HG02973 (cell line): Measurements from ENCODE around the gene TBC1D2B.
"Not testable (repeated sequence)": the region's sequence is repeated elsewhere in the genome, so short reads cannot be mapped to it uniquely, and the experiment has no call there.

ENCODE experiments used
- ATAC-seq: cut with Tn5 transposase; IDR thresholded peaks from one replicate; pipeline ENCODE4 v1.9.1; 2021; ENCODE audit warnings: moderate library complexity; ENCODE audit not compliant: unreplicated experiment

The TBC1D2B gene

DNA sequence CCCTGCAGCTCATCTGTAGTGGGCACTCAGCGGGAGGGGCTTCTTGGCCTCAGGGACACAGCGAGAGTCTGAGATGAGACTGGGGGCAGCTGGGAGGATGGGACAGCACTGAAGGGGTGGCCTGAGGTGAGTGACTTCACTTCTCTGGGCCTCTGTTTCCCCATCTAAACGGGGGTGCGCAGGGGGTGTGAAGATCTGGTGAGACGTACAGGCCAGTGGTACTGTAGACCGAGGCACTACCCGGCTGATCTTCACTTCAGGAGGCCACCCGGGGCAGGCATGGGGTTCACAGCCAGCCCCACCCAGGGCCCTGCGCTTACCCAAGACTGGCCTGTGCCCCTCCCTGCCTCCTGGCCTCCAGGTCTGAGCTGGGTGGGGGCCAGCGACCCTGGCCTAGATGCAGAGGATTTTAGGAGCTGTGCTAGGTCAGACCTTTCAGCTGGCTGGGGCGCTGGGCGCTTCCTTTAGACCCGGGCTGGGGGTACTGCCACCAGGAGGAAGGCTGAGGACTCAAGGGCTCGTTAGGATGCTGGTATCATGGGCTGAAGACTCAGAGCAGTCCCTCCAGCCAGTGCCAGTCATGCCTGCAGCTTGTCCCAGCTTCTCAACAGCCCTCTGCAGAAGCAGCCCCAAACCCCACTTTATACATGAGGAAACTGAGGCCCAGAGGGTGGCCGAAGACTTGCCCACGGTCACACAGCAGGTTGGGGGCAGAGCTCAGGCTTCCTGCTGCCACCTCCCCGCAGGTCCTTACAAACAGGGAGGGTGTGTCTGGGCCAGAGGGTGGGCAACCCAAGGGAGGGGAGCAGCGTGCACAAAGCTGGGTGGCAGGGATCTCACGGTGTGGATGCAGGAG lies 99.4 kb downstream of the TBC1D2B start:
- not testable (repeated sequence) for ATAC-seq

DNA sequence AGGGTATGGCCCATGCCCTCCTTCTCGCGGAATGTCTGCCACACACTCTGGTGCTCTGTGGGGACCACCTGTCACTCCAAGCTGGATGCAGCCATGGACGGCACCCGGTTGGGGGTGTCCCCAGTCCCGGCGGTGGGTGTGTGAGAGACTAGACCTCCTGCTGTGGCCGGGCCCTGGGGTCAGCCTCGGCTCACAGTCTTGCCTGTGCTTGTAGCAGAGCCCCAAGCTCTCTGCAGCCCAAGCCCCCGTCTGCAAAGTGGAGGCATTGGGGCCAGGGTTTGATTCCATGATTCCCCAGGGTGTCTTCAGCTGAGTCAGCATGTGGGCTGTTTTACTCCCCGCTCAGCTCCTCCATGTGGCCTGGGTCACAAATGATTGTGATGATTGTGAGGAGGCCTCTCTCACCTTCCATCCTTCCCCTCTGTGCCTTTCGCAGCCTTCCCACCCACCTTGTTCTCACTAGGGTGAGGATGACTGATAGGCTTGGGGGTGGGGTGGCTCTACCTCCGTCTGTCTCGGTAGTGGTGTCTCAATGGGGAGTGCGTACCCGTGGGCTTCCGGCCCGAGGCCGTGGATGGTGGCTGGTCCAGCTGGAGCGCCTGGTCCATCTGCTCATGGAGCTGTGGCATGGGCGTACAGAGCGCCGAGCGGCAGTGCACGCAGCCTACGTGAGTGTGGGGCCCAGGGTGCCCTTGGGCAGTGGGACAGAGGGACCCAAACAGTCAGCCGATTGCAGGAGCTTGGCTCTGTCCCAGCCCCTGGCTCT lies 100.6 kb downstream of the TBC1D2B start:
- not testable (repeated sequence) for ATAC-seq

DNA sequence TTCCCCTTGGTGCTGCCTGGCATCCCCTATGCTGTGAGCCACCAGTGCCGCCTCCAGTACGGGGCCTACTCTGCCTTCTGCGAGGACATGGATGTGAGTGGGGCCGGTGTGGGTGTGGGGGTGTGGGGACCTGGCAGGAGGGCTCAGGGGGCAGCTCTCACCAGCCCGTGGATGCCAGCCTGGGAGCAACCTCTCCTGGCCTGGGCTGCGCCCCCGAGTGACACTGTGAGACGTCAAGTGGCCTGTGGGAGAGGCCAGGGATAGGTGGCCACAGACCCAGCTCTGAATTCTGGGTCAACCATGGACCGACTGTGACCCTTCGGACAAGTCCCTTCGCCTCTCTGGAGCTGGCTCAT lies 101.4 kb downstream of the TBC1D2B start:
- ATAC-seq, result not testable (repeated sequence)

DNA sequence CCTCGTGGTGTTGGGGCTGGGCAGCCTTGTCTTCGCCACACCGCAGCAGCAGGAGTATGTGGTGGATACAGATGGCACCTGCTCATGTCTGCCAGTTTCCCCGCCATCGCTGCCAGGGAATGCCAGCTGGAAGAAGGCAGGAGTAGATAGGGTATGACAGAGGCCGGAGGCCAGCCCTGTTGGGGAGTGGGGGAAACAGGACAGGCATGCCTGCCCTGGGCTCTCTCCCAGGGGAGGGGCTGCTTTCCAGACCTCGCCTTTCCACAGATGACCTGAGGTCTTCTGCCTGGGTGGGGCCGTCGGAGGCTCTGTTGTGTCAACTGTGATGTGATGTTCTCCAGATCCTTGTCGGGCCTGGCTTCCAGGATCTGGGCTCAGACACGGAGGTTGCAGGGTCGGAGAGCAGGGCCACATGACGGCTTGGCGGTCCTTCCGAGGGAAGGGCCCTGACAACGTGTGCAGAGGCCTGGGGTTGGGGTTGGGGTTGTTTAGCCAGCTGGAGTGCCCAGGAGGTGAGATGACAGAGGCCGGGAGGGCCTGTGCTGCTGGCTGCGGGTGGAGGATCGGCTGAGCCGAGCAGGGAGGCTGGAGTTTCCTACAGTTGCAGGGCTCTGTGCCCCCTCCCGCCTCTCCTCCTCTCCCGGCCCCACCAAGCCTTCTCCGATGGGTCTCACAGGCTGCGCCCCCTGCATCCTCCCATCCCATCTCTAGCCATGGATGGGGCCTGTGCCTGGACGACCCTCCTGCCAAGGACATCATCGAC lies 102.0 kb downstream of the TBC1D2B start:
- no peak for ATAC-seq

DNA sequence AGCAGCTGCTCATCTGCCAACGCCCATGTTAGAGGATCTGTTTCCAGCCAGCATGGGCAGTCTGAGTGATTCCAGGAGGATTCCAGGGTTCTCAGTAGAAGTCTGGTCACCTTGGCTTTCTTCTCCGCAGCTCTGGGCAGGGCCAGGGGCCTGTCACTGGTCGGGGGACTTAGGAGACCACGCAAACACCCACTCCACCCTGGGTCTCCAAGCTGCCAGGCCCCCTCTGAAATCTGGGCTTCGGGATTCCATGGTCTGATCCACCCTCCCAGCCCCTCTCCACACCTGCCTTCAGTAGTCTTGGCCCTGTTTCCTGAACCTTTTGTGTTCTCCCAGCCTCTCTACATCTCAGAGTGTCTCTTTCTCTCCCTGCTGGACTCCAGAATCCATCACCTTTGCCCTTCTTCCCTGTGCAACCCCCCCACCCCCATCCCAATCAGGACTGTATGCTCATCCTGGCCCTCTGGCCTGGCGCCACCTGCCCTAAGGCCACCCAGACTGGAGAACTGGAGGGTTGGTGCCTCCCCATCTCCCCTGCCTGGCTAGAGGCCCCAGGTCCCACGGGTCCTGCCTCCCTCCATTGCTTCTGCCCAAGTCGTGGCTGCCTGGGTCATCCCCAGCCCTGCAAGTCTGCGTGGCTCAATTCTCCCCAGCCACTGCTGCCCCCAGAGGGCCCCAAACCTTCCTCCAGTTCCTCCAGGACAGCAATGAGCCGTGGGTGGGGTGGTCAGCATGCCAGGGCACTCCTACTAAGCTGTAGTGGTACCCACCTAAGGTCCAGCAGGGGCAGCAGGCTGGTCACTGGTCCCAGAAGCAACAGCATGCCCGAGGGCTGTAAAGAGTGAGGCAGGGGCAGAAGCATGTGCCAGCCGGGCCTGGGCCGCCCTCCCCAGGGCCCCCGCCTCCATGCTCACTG lies 102.8 kb downstream of the TBC1D2B start:
- ATAC-seq, result no peak

DNA sequence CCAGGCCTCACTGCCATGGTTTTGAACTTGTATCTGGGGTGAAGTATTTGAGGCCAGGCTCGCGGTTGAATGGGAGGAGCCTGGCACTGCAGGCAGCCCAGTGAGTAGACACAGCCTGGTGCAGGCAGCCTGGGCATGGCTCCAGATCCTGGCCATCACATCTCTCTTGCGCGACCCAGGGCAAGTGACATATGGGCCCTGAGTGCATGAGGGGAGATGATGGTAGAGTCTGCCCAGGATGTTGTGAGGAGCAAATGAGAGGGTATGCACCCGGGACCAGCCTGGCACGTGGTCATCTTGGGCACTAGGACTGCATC lies 103.5 kb downstream of the TBC1D2B start:
- no peak for ATAC-seq

DNA sequence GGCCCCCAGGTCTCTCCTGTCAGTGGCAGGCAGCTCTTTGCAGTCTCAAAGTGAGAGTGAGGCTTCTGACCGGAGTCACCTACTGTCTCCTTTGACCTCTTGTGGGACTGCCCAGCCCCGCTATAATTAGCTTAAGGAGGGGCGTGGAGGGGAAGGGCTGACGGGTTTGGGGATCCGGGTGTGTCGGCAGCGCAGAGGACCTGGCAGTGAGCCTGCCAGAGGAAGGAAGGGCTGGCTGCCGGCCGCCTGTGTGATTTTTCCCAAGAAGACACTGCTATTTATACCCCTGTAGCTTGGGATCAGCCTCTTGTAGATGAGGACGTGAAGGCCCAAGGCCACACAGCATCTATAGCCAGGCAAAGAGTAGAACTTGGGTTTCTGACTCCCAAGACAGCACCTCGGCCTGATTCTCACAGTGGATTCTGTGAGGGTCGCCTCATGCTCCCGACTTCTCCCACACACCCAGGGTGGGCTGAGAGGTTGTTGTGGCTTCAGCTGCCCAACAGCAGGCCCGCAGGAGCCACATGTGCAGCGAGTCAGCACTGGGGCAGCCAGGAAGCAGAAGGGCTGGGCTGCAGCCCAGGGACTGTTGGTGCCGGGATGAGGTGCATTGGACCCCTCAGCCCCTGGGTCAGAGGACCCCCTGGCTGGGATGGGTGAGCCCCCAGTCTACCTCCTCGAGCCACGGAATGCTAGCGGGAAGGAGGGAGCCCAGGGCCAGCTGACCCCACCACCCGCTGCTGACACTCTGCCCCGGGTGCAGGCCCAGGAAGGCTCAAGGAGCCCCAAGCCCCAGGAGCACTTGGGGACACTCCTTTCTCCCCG lies 104.0 kb downstream of the TBC1D2B start:
- not testable (repeated sequence) for ATAC-seq

DNA sequence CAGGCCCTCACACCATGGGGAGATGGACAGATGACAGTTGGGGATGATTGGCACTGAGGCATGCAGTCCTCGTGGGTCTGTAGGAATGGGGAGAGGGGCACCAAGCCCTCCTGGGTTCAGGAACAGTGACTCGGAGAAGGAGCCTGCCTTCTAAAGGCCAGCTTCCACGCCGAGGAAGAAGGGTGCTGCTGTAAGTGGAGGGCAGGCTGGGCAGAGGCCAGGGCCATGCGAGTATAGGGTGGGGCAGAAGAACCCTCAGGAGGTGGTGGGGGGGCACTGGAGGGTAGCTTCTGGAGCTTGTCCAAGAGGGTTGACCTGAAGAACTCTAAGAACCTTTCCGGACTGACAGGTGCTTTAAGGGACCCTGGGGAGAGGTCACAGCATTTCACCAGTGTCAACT lies 104.8 kb downstream of the TBC1D2B start:
- ATAC-seq, result not testable (repeated sequence)

DNA sequence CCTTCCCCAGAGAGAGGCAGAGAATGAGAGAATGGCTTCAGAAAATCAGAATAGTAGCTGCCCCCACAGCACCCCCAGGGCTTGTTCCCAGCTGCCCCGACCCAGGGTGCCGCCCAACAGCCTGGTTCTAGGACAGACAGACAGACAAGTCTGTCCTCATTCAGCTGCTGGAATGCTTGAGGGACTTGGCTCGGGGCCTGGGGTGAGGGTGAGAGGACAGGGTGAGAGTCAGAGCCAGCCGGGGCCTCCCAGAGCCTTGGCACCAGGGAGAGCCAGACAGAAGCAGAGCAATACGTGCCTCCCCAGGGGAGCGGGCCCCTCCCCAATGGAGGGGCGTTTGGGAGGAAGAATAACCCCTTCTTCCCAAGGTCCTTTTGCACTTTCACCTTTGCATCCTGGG lies 105.6 kb downstream of the TBC1D2B start:
- ATAC-seq, result not testable (repeated sequence)

DNA sequence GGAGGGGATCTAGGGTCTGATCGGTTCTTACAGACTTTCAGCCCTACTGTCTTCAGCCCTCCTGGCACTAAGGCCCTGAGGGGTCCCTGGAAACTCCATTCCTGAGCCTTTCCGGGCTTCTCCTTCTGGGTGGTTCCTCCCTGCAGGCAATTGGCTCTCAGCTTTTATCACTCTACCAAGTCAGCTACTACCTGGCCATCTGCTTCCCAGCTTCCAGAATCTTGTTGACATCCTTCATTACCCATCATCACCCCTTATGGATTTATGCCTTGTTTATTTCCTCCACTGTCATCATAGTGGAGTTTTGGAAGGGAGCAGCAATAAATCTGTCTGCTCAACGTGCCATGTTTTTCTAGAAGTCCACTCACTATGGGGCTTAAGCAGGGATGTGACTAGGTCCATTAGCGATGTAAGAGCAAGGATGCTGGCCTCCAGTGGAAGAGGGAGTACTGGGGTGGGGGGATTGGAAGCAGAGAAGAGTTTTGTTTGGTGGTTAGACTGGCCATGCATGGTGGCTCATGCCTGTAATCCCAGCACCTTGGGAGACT lies 106.6 kb downstream of the TBC1D2B start:
- ATAC-seq, result not testable (repeated sequence)

DNA sequence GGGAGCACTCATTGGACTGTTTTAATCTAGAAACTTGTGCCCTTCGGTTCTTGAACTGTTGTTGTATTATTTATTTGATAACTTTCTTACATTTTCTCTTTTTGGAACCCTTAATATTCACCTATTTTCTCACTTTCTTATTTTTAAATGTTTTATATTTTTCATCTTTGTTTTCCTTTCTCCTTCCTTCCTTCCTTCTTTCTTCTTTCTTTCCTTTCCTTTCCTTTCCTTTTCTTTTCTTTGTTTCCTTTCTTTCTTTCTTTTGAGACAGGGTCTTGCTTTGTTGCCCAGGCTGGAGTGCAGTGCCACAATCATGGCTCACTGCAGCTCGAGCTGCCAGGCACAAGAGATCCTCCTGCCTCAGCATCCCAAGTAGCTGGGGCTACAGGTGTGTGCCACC lies 108.5 kb downstream of the TBC1D2B start:
- ATAC-seq, result no peak

DNA sequence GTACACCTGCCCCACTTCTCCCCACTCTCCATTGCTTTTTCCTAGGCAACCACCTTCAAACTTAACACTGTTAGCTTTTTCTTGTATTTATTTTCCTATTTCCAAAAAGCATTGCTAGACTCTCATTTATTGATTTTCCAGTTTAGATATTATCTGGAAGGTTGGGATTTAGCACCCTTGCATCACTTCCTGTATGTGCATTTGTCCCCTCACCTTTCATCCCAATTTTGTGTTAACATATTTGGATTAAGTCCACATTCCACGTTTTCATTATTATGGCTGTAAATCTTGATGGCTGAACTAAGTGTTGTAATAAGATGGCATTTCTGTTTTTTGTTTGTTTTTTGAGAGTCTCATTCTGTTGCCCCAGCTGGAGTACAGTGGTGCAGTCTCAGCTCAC lies 109.7 kb downstream of the TBC1D2B start:
- no peak for ATAC-seq

DNA sequence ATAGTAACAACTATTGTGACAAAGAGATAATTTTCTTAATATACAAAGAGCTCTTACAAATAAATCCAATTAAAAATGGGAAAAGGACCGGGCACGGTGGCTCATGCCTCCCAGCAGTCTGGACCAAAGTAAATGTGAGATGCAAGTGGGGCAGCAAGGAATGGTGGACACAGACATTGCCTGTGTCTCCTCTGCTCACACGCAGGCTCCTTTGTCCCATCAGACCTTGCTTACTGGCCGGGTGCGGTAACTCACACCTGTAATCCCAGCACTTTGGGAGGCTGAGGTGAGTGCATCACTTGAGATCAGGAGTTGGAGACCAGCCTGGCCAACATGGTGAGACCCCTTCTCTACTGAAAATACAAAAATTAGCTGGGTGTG lies 110.3 kb downstream of the TBC1D2B start:
- ATAC-seq, result not testable (repeated sequence)

DNA sequence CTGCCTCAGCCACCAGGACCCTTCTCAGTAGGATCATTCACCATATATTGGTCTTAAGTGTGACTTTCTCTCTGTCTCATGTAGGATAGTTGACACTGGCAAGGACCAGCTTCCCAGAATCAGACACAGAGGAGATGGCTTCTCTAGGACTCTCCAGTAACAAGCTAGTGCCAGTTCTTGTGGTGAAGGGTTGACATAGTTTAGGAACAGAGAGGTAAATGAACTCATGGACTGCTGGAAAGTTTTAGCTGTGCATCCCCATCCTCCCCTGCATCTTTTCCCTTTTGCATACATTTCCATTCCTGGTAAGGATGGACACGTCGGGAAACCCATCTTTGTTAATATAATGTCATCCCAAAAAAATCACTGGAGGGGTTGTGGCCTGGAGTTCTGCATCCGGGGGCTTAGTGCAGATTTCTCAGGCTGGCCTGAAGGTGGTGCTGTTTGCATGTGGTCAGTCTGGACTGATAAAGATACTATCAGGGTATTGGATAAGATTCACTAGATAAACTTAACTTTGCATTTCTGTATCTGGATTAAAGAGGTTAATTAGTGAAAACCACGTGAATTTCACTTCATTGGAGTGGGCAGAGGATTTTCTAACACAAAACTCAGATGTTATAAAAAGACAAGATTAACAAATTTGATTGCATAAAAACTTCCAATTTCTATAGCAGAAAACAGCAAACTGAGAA lies 110.8 kb downstream of the TBC1D2B start:
- ATAC-seq, result no peak

DNA sequence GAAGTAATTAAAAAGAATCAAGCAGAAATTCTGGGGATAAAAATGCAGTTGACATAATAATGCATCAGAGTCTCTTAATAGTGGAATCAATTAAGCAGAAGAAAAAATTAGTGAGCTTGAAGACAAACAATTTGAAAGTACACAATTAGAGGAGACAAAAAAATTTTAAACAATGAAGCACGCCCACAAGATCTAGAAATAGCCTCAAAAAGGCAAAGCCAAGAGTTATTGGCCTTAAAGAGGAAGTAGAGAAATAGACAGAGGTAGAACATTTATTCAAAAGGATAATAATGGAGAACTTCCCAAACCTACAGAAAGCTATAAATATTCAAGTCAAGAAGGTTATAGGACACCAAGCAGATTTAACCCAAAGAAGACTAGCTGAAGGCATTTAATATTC lies 113.3 kb downstream of the TBC1D2B start:
- ATAC-seq, result no peak

DNA sequence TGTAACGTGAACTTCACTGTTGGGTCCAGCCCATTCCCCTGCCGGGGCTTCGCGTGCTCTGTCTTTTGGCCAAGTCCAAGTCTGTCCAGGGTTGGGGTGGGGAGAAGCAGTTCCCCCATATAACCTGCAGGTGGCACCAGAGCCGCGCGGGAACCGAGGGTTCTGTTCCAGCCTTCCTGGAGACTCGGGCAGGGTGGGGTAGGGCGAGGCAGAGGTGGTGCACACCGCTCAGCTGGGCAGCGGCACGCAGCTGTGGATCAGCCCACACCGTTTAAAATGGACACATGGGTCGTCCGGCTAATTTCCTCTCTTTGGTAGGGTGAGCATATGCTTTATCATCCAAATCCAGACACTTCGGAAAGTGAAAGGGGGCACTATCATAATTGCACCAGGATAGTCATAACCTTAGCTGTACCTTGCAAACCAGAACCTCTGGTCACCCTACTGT lies 118.1 kb downstream of the TBC1D2B start:
- ATAC-seq, result peak; percentile 80

DNA sequence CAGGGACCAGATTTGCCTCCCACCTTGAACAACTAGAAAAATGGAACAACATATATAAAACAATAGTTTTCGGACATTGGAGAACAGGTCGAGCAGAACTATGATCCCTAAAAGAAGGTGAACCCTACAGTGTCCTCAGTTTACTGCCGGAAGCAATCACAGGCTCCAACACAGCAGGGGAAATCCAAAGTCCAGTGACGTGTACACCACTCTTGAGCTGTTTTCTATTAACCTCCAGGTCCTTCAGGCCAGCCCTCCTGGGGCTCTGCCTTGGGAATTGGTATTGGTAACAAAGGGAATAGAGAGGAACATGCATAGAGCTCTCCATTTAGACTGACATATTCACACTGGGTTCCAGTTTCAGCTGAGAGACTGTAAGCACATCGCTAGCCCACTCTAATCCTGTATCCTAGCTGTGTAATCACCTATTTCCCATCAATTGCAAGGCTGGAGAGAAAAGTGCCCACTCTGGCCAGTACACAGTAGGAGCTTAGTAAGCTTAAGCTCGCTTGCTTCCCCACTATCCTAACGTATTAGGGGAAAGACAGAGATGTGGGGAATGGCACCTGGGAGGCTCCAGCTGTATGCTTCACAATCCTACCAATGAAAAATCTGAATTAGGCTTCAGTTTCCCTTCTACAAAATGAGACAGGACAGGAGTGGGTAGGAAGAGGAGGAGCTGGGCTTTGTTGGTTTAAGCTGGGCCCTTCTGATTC lies 118.6 kb downstream of the TBC1D2B start:
- ATAC-seq, result not testable (repeated sequence)

DNA sequence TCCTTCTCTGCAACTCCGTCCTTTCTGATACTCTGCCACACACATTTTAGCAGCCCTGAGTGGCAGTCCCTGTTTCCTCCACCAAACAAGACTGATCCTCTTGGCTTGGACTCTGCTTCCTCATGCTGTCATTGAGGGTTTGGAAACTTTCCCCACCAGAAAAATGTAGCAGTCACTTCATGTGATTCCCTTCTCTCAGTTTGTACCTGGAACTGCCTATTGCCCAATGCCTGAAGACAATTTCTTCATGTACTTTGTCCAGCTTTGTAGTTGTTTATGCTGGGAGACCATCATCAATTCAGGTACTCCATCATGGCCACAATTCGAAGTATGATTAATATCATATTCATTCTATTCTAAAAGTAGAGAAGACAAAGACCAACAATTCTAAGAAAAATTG lies 119.5 kb downstream of the TBC1D2B start:
- not testable (repeated sequence) for ATAC-seq
